ENCODE data around the gene REM2.

DNA sequence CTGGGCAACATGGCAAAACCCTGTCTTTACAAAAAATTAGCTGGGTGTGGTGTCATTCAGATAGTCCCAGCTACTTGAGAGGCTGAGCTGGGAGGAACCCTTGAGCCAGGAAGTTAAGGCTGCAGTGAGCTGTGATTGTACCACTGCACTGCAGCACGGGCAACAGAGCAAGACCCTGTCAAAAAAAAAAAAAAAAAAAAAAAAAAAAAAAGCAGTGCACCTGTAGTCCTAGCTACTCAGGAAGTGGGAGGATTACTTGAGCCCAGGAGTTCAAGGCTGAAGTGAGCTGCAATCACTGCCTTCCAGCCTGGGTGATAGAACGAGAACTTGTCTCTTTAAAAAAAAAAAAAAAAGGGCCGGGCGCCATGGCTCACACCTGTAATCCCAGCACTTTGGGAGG lies 5.6 kb downstream of the REM2 start:
- TF ChIP-seq, protein P1, sequence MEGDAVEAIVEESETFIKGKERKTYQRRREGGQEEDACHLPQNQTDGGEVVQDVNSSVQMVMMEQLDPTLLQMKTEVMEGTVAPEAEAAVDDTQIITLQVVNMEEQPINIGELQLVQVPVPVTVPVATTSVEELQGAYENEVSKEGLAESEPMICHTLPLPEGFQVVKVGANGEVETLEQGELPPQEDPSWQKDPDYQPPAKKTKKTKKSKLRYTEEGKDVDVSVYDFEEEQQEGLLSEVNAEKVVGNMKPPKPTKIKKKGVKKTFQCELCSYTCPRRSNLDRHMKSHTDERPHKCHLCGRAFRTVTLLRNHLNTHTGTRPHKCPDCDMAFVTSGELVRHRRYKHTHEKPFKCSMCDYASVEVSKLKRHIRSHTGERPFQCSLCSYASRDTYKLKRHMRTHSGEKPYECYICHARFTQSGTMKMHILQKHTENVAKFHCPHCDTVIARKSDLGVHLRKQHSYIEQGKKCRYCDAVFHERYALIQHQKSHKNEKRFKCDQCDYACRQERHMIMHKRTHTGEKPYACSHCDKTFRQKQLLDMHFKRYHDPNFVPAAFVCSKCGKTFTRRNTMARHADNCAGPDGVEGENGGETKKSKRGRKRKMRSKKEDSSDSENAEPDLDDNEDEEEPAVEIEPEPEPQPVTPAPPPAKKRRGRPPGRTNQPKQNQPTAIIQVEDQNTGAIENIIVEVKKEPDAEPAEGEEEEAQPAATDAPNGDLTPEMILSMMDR (IDR thresholded peaks at IDR 0.05) = no peak
- TF ChIP-seq POLR2A (IDR thresholded peaks at IDR 0.05) = no peak
